Measurements from ENCODE around the gene JAKMIP2. TPM values are rescaled to one million over a fixed set of nuclear protein-coding genes. Genes with fewer than 3 reads are reported as not detected.

JAKMIP2 gene
- total RNA-seq: 0.39 and 1.1 TPM in 2 replicates

DNA sequence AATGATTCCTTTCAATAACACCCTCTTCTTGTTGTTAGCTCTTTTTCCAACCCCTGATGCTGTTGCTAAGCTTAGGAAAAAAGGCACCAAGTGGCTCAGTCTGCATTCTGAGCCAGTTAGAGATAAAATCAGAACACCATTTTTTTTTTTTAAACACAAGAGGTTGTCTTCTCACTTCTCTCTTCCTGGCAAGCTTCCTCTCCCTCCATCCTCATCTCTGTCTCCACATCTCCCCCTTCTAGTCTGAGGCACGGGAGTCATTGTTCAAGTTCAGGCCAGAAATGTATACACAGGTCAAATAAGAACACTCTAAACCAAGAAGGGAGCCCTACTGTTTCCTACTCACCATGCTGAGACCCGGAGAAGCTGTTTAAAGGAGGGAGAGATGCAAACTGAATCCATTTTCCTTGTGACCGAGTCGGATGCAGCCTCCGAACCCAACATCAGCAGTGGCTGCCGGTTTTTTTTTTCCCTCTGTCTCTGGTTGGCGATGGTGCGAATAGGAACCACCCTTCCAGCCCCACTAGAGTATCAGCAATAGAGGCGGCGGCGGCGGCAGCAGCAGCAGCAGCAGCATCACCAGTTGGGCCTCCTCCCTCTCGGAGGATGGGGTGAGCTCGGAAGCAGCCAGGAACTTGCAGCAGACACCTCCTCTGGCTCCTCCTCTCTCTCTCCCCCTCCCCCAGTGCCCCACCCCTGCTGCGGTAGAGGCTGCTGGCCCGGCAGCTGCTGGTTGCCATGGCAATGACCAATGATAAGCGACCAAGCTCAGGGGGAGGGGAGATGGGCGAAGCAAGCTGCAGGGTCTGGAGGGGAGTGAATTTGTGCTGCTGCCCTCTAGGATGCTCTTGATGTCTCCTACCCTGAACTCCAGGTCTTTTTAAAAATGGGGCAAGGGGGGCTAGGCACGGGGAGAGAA is at the start of gene JAKMIP2:
Gene JAKMIP2 (minus strand): TSS at position 619 of the 919 bp plus-strand sequence. CDS start 110,922 bp downstream, outside the sequence.

DNA sequence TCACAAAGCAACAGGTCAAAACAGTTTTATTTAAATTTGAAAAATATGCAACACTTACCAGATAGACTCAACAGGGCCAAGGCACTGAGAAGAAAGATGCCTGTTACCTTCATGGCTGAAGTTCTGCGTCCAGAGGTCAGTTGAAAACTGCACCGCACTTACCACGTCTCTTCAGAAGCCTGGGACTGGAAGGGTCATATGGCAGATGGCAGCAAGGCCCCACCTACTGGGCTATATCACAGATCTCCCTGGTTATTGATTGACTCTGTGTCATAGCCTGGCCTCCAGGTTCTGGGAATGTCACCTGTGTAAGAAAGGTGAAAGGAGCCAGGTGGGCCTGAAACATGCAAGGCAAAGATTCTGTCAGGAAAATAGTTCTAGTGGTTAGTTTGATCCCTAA is 48.9 kb upstream of the JAKMIP2 start, which contains the start of gene SPINK1:
Gene SPINK1 (minus strand): TSS at position 207 of the 400 bp plus-strand sequence. CDS start 94 bp downstream, at position 113.

Other genes starting within 250 kb of the JAKMIP2 start
- gene SPINK1, start 48.9 kb upstream of the JAKMIP2 start, total RNA-seq: not detected in 2 replicates
- gene SCGB3A2, start 96.0 kb upstream of the JAKMIP2 start, total RNA-seq: not detected in 2 replicates
- gene C5orf46, start 123.8 kb upstream of the JAKMIP2 start, total RNA-seq: not detected in 2 replicates